HL-60 (cell line): Measurements from ENCODE around the gene ZNF618.

Experiments
- POLR2AphosphoS5 ChIP-seq: IDR thresholded peaks from 2 replicates; pipeline ENCODE4 v1.6.1; 2012; ENCODE audit warnings: low read depth
- REST ChIP-seq: IDR thresholded peaks from 2 replicates; pipeline ENCODE4 v1.6.1; 2012; ENCODE audit warnings: low read depth; ENCODE audit not compliant: insufficient replicate concordance
- SPI1 ChIP-seq: IDR thresholded peaks from 2 replicates; pipeline ENCODE4 v1.6.1; 2012; ENCODE audit warnings: low read depth, mild to moderate bottlenecking, borderline replicate concordance
- TF ChIP-seq, protein P1 (sequence below): IDR thresholded peaks from one replicate; pipeline ENCODE4 v1.5.1; 2011; ENCODE audit warnings: low read length, control low read depth, inconsistent platforms; ENCODE audit not compliant: insufficient read depth

- TF ChIP-seq, protein P1, sequence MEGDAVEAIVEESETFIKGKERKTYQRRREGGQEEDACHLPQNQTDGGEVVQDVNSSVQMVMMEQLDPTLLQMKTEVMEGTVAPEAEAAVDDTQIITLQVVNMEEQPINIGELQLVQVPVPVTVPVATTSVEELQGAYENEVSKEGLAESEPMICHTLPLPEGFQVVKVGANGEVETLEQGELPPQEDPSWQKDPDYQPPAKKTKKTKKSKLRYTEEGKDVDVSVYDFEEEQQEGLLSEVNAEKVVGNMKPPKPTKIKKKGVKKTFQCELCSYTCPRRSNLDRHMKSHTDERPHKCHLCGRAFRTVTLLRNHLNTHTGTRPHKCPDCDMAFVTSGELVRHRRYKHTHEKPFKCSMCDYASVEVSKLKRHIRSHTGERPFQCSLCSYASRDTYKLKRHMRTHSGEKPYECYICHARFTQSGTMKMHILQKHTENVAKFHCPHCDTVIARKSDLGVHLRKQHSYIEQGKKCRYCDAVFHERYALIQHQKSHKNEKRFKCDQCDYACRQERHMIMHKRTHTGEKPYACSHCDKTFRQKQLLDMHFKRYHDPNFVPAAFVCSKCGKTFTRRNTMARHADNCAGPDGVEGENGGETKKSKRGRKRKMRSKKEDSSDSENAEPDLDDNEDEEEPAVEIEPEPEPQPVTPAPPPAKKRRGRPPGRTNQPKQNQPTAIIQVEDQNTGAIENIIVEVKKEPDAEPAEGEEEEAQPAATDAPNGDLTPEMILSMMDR = no peak
- TF ChIP-seq POLR2AphosphoS5 (no peak), SPI1 (no peak), REST (no peak)
Measured at GRCh38 chr9:114092336-114092735, 216.2 kb downstream of the ZNF618 start.
